MM.1S (cell line): ENCODE measurements around the gene STOX1.
"Not testable (repeated sequence)": the region's sequence is repeated elsewhere in the genome, so short reads cannot be mapped to it uniquely, and the experiment has no call there.

Experiments
- CTCF ChIP-seq: fragments of 300-600 bp; sonication (generic); IDR thresholded peaks from 2 replicates; pipeline ENCODE4 v1.5.1; 2016; ENCODE audit warnings: antibody characterized with exemption, low read length, mixed read lengths
- EZH2 ChIP-seq: fragments of 300-600 bp; sonication (generic); optimal IDR thresholded peaks from 2 replicates; pipeline ENCODE3; 2017; ENCODE audit warnings: low read depth, mild to moderate bottlenecking, antibody characterized with exemption, low read length, mixed read lengths
- EZH2phosphoT487 ChIP-seq: fragments of 300-600 bp; sonication (generic); IDR thresholded peaks from 2 replicates; pipeline ENCODE4 v1.6.1; 2018; ENCODE audit warnings: antibody characterized with exemption, low read length

GRCh38 chr10:68940917-68941316, 113.6 kb downstream of the STOX1 start:
- not testable (repeated sequence) for TF ChIP-seq CTCF, EZH2, EZH2phosphoT487
